GM06990 (cell line): Measurements from ENCODE around the gene ARID5B.

Experiments
- DNase-seq: peaks from one replicate; pipeline ENCODE4 v3.0.0-alpha.2; 2011; ENCODE audit not compliant: insufficient read length; ENCODE audit errors: extremely low read depth
- H3K27me3 ChIP-seq: replicated peaks from 2 replicates; pipeline ENCODE4 v1.6.0; 2011; ENCODE audit warnings: low read length; ENCODE audit not compliant: control insufficient read depth, insufficient read depth
- H3K36me3 ChIP-seq: 2 replicates; pipeline ENCODE4 v1.5.1; 2011; ENCODE audit warnings: low read length; ENCODE audit not compliant: control insufficient read depth, insufficient read depth
- H3K4me3 ChIP-seq: replicated peaks from 2 replicates; pipeline ENCODE4 v1.5.1; 2011; ENCODE audit warnings: low read depth, mild to moderate bottlenecking, control low read depth, low read length
- CTCF ChIP-seq: IDR thresholded peaks from 2 replicates; pipeline ENCODE4 v1.5.1; 2011; ENCODE audit warnings: low read length, control low read depth, mild to moderate bottlenecking, inconsistent platforms; ENCODE audit not compliant: insufficient read depth, poor library complexity, severe bottlenecking

ARID5B gene

DNA sequence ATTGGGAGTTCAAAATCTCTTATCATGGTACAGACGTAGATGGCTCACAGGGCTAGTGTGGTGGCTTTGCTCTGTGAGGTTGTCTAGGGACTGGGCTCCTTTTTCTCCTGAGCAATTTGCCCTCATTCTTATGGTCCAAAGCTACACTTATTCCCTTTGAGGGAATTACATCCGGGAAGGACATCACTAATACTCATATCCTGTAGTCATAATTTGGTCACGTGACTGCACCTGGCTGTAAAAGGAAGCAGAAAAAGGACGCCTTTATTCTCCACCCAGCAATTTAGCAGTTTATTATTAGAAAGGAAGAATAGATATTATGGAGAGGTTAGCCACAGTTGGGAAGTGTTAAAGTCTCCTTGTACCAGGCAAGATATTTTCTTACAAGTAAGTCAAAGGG lies 28.1 kb downstream of the ARID5B start:
- DNase-seq = no peak
- H3K36me3 ChIP-seq = no peaks in the 10 kb centered on the region; the same call in 1 of the 2 replicates
- no peak for TF ChIP-seq CTCF
- no peak overlapping the region for H3K4me3 ChIP-seq
- no peaks in the 10 kb centered on the region for H3K27me3 ChIP-seq

GRCh38 chr10:61931620-61932332 lies 30.3 kb downstream of the ARID5B start:
- no peaks in the 10 kb centered on the region; the same call in 1 of the 2 replicates for H3K36me3 ChIP-seq
- DNase-seq = no peak
- H3K27me3 ChIP-seq = no peaks in the 10 kb centered on the region
- TF ChIP-seq CTCF = no peak
- no peak overlapping the region for H3K4me3 ChIP-seq

- Histone ChIP-seq H3K27me3 (no peaks in the 10 kb centered on the region), H3K36me3 (no peaks in the 10 kb centered on the region; the same call in 1 of the 2 replicates), H3K4me3 (no peak overlapping the region)
- no peak for DNase-seq
- no peak for TF ChIP-seq CTCF
Measured at GRCh38 chr10:61933859-61934555, 32.5 kb downstream of the ARID5B start.

GRCh38 chr10:61935077-61935476 lies 33.6 kb downstream of the ARID5B start:
- Histone ChIP-seq H3K36me3 (no peaks in the 10 kb centered on the region), H3K4me3 (no peak overlapping the region), H3K27me3 (no peaks in the 10 kb centered on the region)
- no peak for TF ChIP-seq CTCF
- DNase-seq = no peak

DNA sequence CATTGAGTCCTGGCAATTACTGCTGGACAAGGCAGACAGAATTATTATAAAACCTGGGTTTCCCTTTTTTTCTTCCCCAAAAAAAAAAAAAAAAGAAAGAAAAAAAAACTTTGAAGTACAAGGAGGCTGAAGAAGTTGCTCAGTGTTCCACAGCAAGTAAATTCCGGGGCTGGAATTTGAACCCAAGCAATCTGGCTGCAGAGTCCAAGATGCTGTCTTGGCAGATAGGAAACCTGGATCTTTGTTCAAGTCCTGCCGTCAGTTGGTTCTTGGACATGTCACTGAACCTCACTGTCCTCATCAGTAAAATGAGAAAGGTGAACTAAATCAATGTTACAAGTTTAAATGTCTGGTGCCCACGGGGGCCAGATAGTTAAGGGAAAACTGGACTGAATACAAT lies 35.3 kb downstream of the ARID5B start:
- Histone ChIP-seq H3K4me3 (no peak overlapping the region), H3K27me3 (no peaks in the 10 kb centered on the region), H3K36me3 (no peaks in the 10 kb centered on the region)
- no peak for DNase-seq
- TF ChIP-seq CTCF = no peak
